ENCODE results near the gene GTF2IRD1. TPM values are rescaled to one million over a fixed set of nuclear protein-coding genes. Genes with fewer than 3 reads are reported as not detected.

Gene GTF2IRD1
- total and polyA plus RNA-seq, 9 of the 15 experiments (the other 6 are each of a cell fraction or from before 2014, with no cell fraction given), result 9.1 to 30.2 (median 14.0) TPM

GRCh38 chr7:74475243-74475986 lies 21.7 kb downstream of the GTF2IRD1 start:
- intact Hi-C loops (cut with micrococcal nuclease) (no loop called here), in situ Hi-C loops (cut with MboI) (no loop called here)
- FAIRE-seq, result no peak
- Histone ChIP-seq H3K27ac (ENCODE audit: extremely low read depth, low read depth, low read length) (no peak overlapping the region), H3K9me1 (ENCODE audit: control insufficient read depth, insufficient read depth, low read length) (no peaks in the 10 kb centered on the region), H3K4me1 (replicated peaks in 1 of 2; ENCODE audit: control insufficient read depth in 2 of 2, insufficient read depth in 2 of 2, low read length in 2 of 2) (peaks cover 8 to 25% of the 10 kb centered on the region in 2 experiments; a peak in 4 of 5 replicates), H3K4me3 (no peak overlapping the region), H3K9me3 (replicated peaks; ENCODE audit: control insufficient read depth, insufficient read depth, low read depth, low read length) (no peaks in the 10 kb centered on the region), H4K20me1 (replicated peaks; ENCODE audit: control insufficient read depth, insufficient read depth, low read length) (peaks cover 19% of the 10 kb centered on the region; the same call in 1 of the 2 replicates), H3K36me3 (ENCODE audit: control insufficient read depth, insufficient read depth, low read length) (no peaks in the 10 kb centered on the region), H3K79me2 (ENCODE audit: control insufficient read depth, insufficient read depth, low read length) (peaks cover 2% of the 10 kb centered on the region), H3K9ac (ENCODE audit: insufficient read depth in 1 of 2, low read depth in 2 of 2, low read length in 2 of 2) (no peak overlapping the region; a peak in 1 of 4 replicates), H2AFZ (ENCODE audit: low read depth, low read length) (no peak overlapping the region), H3K27me3 (ENCODE audit: control insufficient read depth in 2 of 2, insufficient read depth in 2 of 2, low read length in 2 of 2) (no peaks in the 10 kb centered on the region), H3K4me2 (ENCODE audit: insufficient read depth, low read length) (no peak overlapping the region)
- no peak for DNase-seq (ENCODE audit: extremely low read depth in 1 of 4, low spot score in 3 of 4)
- 65% methylated on average over 15 of the region's 15 CpGs for WGBS (ENCODE audit: insufficient coverage, low coverage, missing lambda C conversion rate)
- 0 out of 2 replicates have a peak, but pooled peaks have one; percentile 13 for TF ChIP-seq ZBTB33 (CRISPR knock-in tag; IDR thresholded peaks at IDR 0.05)
- TF ChIP-seq RBM25 (IDR thresholded peaks at IDR 0.05; ENCODE audit: low read depth, low read length, severe bottlenecking), result peak; percentile 36
- no peak for TF ChIP-seq RHOXF2B (CRISPR knock-in tag; conservative IDR thresholded peaks at IDR 0.05)
- TF ChIP-seq ZBTB8A (IDR thresholded peaks at IDR 0.05; ENCODE audit: partially characterized antibody), result no peak
- TF ChIP-seq BCOR (IDR thresholded peaks at IDR 0.05), result peak; percentile 41; the same call in 1 of the 2 replicates
- TF ChIP-seq, protein P1, sequence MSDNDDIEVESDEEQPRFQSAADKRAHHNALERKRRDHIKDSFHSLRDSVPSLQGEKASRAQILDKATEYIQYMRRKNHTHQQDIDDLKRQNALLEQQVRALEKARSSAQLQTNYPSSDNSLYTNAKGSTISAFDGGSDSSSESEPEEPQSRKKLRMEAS (CRISPR knock-in tag; IDR thresholded peaks at IDR 0.05), result 0 out of 2 replicates have a peak, but pooled peaks have one; percentile 10
- no peak for TF ChIP-seq ZNF121 (CRISPR knock-in tag; conservative IDR thresholded peaks at IDR 0.05)
- TF ChIP-seq ZFP36 (IDR thresholded peaks at IDR 0.05; ENCODE audit: low read depth, low read length, partially characterized antibody), result peak; percentile 52
- TF ChIP-seq ZNF551 (CRISPR knock-in tag; IDR thresholded peaks at IDR 0.05), result no peak
- TF ChIP-seq ZC3H11A (IDR thresholded peaks at IDR 0.05; ENCODE audit: low read depth, low read length), result no peak
- TF ChIP-seq KLF16 (IDR thresholded peaks at IDR 0.05), result no peak
- TF ChIP-seq ZNF407 (IDR thresholded peaks at IDR 0.05; ENCODE audit: low read depth), result no peak
- no TSS peak for BruUV-seq (replicated peaks)
- ChIA-PET POLR2A (no interaction called here), CTCF (ENCODE audit: low intra/inter-chr PET ratio) (no interaction called here)
- no peak for ATAC-seq
